Fibroblast of the aortic adventitia (primary cell): Measurements from ENCODE around the gene KCNJ6. TPM values are rescaled to one million over a fixed set of nuclear protein-coding genes. Genes with fewer than 3 reads are reported as not detected.
"Not testable (repeated sequence)": the region's sequence is repeated elsewhere in the genome, so short reads cannot be mapped to it uniquely, and the experiment has no call there.

Experiments
- DNase-seq: peaks from one replicate; pipeline ENCODE4 v3.0.0-alpha.2; 2010; ENCODE audit warnings: low read depth
- H3K4me3 ChIP-seq: 2 replicates; pipeline ENCODE4 v1.5.1; 2011; ENCODE audit warnings: low read depth, mild to moderate bottlenecking, control low read depth, low read length, moderate library complexity
- CTCF ChIP-seq: IDR thresholded peaks from 2 replicates; pipeline ENCODE4 v1.5.1; 2011; ENCODE audit warnings: mild to moderate bottlenecking, low read length, control low read depth, inconsistent platforms; ENCODE audit not compliant: insufficient read depth
- total RNA-seq: library from RNA; depleted of rRNA; stranded (reverse); fragments of >200 nt; gene quantifications from 2 replicates; pipeline ENCODE4 v1.2.3, GENCODE V29; 2012; ENCODE audit warnings: low replicate concordance

The KCNJ6 gene
- total RNA-seq, 1 donor: under 0.01 TPM

- H3K4me3 ChIP-seq: no peak overlapping the region
- no peak for TF ChIP-seq CTCF
- peak; percentile 7 for DNase-seq
Observed at GRCh38 chr21:37921091-37921490, 4.8 kb upstream of the KCNJ6 start.

- not testable (repeated sequence) for DNase-seq, H3K4me3 ChIP-seq
Observed at GRCh38 chr21:37920302-37920701, 4.0 kb upstream of the KCNJ6 start.

- TF ChIP-seq CTCF: no peak
- DNase-seq: peak; percentile 30
- H3K4me3 ChIP-seq: no peak overlapping the region
Observed at GRCh38 chr21:37917612-37918011, 1.4 kb upstream of the KCNJ6 start.

GRCh38 chr21:37915941-37916309 is 332 bp downstream of the KCNJ6 start:
- TF ChIP-seq CTCF: no peak
- DNase-seq: no peak
- H3K4me3 ChIP-seq: no peak overlapping the region

- no peak overlapping the region for H3K4me3 ChIP-seq
- DNase-seq: no peak
- no peak for TF ChIP-seq CTCF
Observed at GRCh38 chr21:37915497-37915911, 753 bp downstream of the KCNJ6 start.

- DNase-seq: no peak
- no peak for TF ChIP-seq CTCF
- no peak overlapping the region for H3K4me3 ChIP-seq
Observed at GRCh38 chr21:37912616-37913015, 3.6 kb downstream of the KCNJ6 start.

- no peak for DNase-seq
- no peak for TF ChIP-seq CTCF
- H3K4me3 ChIP-seq: no peak overlapping the region
Observed at GRCh38 chr21:37909936-37910335, 6.3 kb downstream of the KCNJ6 start.
